Duodenal mucosa (tissue), 2 donors: ENCODE results near the gene CLEC16A.

Experiments used
- H3K27ac ChIP-seq: one replicate; pipeline ENCODE4 v1.7.0; 2013; ENCODE audit warnings: low read depth, low read length
- H3K27me3 ChIP-seq, 2 donors: one replicate each; pipeline ENCODE4 v1.7.0; 2013; ENCODE audit warnings: low read length in 2 of 2, control low read depth in 1 of 2; ENCODE audit not compliant: insufficient read depth in 2 of 2, control insufficient read depth in 1 of 2
- H3K36me3 ChIP-seq, 2 donors: one replicate each; pipeline ENCODE4 v1.7.0; 2013; ENCODE audit warnings: low read length in 2 of 2, control low read depth in 1 of 2; ENCODE audit not compliant: insufficient read depth in 2 of 2, control insufficient read depth in 1 of 2
- H3K4me1 ChIP-seq, 2 donors: one replicate each; pipeline ENCODE4 v1.7.0; 2013; ENCODE audit warnings: low read length in 2 of 2, control low read depth in 1 of 2; ENCODE audit not compliant: insufficient read depth in 2 of 2, control insufficient read depth in 1 of 2
- H3K4me3 ChIP-seq, 2 donors: one replicate each; pipeline ENCODE4 v1.7.0; 2013; ENCODE audit warnings: low read length in 2 of 2, low read depth in 1 of 2
- H3K9ac ChIP-seq, 2 donors: one replicate each; pipeline ENCODE4 v1.7.0; 2013; ENCODE audit warnings: low read length in 2 of 2, low read depth in 1 of 2
- H3K9me3 ChIP-seq, 2 donors: one replicate each; pipeline ENCODE4 v1.7.0; 2013; ENCODE audit warnings: low read length in 2 of 2, control low read depth in 1 of 2; ENCODE audit not compliant: control insufficient read depth in 1 of 2

Gene CLEC16A

GRCh38 chr16:11033629-11034420, 89.5 kb downstream of the CLEC16A start:
- Histone ChIP-seq H3K36me3 (peaks cover 0 to 50% of the 10 kb centered on the region in 2 donors), H3K9ac (no peak overlapping the region), H3K27ac (no peak overlapping the region)

GRCh38 chr16:11034481-11034931, 90.1 kb downstream of the CLEC16A start:
- Histone ChIP-seq H3K9ac (no peak overlapping the region), H3K27me3 (no peaks in the 10 kb centered on the region), H3K4me1 (peaks cover 0 to 4% of the 10 kb centered on the region in 2 donors), H3K9me3 (no peaks in the 10 kb centered on the region), H3K36me3 (peaks cover under 1 to 54% of the 10 kb centered on the region in 2 donors), H3K27ac (no peak overlapping the region), H3K4me3 (no peak overlapping the region)

More at GRCh38 chr16:11033629-11034420, 89.5 kb downstream of the CLEC16A start:
- Histone ChIP-seq H3K4me3 (no peak overlapping the region), H3K4me1 (peaks cover 0 to 4% of the 10 kb centered on the region in 2 donors), H3K27me3 (no peaks in the 10 kb centered on the region), H3K9me3 (no peaks in the 10 kb centered on the region)

- Histone ChIP-seq H3K27ac (no peak overlapping the region), H3K27me3 (no peaks in the 10 kb centered on the region), H3K4me3 (no peak overlapping the region), H3K9me3 (no peaks in the 10 kb centered on the region), H3K4me1 (peaks cover 0 to 4% of the 10 kb centered on the region in 2 donors), H3K9ac (no peak overlapping the region), H3K36me3 (peaks cover 6 to 60% of the 10 kb centered on the region in 2 donors)
Measured at GRCh38 chr16:11035096-11035495, 90.7 kb downstream of the CLEC16A start.

GRCh38 chr16:11036040-11036439, 91.7 kb downstream of the CLEC16A start:
- Histone ChIP-seq H3K4me1 (peaks cover 0 to 4% of the 10 kb centered on the region in 2 donors), H3K4me3 (no peak overlapping the region), H3K9me3 (no peaks in the 10 kb centered on the region), H3K27me3 (no peaks in the 10 kb centered on the region), H3K9ac (no peak overlapping the region), H3K36me3 (peaks cover 12 to 63% of the 10 kb centered on the region in 2 donors), H3K27ac (no peak overlapping the region)

GRCh38 chr16:11036868-11037410, 92.6 kb downstream of the CLEC16A start:
- no peaks in the 10 kb centered on the region for H3K9me3 ChIP-seq
- peaks cover 0 to 4% of the 10 kb centered on the region in 2 donors for H3K4me1 ChIP-seq
- no peak overlapping the region for H3K4me3 ChIP-seq
- H3K36me3 ChIP-seq, result peaks cover 20 to 62% of the 10 kb centered on the region in 2 donors
- no peak overlapping the region for H3K9ac ChIP-seq
- H3K27me3 ChIP-seq, result no peaks in the 10 kb centered on the region
- no peak overlapping the region for H3K27ac ChIP-seq

GRCh38 chr16:11038305-11038704, 93.9 kb downstream of the CLEC16A start:
- Histone ChIP-seq H3K4me3 (no peak overlapping the region), H3K27ac (no peak overlapping the region), H3K9me3 (no peaks in the 10 kb centered on the region), H3K4me1 (peaks cover 0 to 4% of the 10 kb centered on the region in 2 donors), H3K9ac (no peak overlapping the region), H3K27me3 (no peaks in the 10 kb centered on the region), H3K36me3 (peaks cover 24 to 67% of the 10 kb centered on the region in 2 donors)

- no peaks in the 10 kb centered on the region for H3K27me3 ChIP-seq
- H3K27ac ChIP-seq, result no peak overlapping the region
- H3K9me3 ChIP-seq, result no peaks in the 10 kb centered on the region
- H3K4me3 ChIP-seq, result no peak overlapping the region
- no peaks in the 10 kb centered on the region for H3K4me1 ChIP-seq
- H3K9ac ChIP-seq, result no peak overlapping the region
- H3K36me3 ChIP-seq, result peaks cover 24 to 69% of the 10 kb centered on the region in 2 donors
Measured at GRCh38 chr16:11038777-11039176, 94.4 kb downstream of the CLEC16A start.

- peaks cover 24 to 68% of the 10 kb centered on the region in 2 donors for H3K36me3 ChIP-seq
- no peaks in the 10 kb centered on the region for H3K4me1 ChIP-seq
- no peak overlapping the region for H3K9ac ChIP-seq
- H3K9me3 ChIP-seq, result no peaks in the 10 kb centered on the region
- no peak overlapping the region for H3K27ac ChIP-seq
- no peak overlapping the region for H3K4me3 ChIP-seq
- no peaks in the 10 kb centered on the region for H3K27me3 ChIP-seq
Measured at GRCh38 chr16:11039726-11040125, 95.4 kb downstream of the CLEC16A start.

GRCh38 chr16:11042191-11042590, 97.8 kb downstream of the CLEC16A start:
- Histone ChIP-seq H3K9me3 (no peaks in the 10 kb centered on the region), H3K27me3 (no peaks in the 10 kb centered on the region), H3K36me3 (peaks cover 24 to 59% of the 10 kb centered on the region in 2 donors), H3K9ac (no peak overlapping the region), H3K4me1 (no peaks in the 10 kb centered on the region), H3K27ac (no peak overlapping the region), H3K4me3 (no peak overlapping the region)

- Histone ChIP-seq H3K27ac (no peak overlapping the region), H3K36me3 (peaks cover 15 to 67% of the 10 kb centered on the region in 2 donors), H3K4me3 (no peak overlapping the region), H3K27me3 (no peaks in the 10 kb centered on the region), H3K4me1 (no peaks in the 10 kb centered on the region), H3K9me3 (no peaks in the 10 kb centered on the region), H3K9ac (no peak overlapping the region)
Measured at GRCh38 chr16:11045441-11045840, 101.1 kb downstream of the CLEC16A start.
